GM18907 (cell line): ENCODE data around the gene MAGEB17.
"Not testable (repeated sequence)": the region's sequence is repeated elsewhere in the genome, so short reads cannot be mapped to it uniquely, and the experiment has no call there.

Experiments used
- ATAC-seq: cut with Tn5 transposase; IDR thresholded peaks from one replicate; pipeline ENCODE4 v1.9.1; 2021; ENCODE audit warnings: mild to moderate bottlenecking, moderate library complexity; ENCODE audit not compliant: unreplicated experiment

The MAGEB17 gene, protein sequence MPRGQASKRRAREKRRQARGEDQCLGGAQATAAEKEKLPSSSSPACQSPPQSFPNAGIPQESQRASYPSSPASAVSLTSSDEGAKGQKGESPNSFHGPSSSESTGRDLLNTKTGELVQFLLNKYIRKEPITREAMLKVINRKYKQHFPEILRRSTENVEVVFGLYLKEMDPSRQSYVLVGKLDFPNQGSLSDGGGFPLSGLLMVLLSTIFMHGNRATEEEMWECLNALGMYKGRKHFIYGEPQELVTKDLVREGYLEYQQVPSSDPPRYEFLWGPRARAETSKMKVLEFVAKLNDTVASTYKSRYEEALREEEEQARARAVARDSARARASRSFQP

DNA sequence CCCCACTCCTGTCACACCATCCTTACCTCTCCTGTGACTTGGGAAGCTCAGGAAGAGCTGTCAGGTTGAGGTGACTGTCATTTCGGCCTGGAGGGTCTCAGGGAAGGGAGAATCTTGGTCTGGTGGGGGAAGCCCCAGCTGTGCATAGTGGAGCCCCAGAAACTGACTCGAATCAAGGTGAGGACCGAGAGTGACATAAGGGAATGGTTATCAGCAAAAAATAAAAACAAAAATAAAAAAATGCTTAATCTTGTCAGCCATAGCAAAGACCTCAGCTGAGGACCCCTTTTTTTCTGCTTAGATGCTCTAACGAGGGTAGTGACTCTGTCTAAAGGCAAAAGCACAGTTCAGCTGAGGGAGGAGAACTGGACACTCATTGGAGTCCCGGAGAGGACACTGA, at the start of gene MAGEB17:
MAGEB17 (plus strand) TSS at position 301 of the 400 bp plus-strand sequence. CDS start 2,902 bp downstream, outside the sequence.
- ATAC-seq: no peak

DNA sequence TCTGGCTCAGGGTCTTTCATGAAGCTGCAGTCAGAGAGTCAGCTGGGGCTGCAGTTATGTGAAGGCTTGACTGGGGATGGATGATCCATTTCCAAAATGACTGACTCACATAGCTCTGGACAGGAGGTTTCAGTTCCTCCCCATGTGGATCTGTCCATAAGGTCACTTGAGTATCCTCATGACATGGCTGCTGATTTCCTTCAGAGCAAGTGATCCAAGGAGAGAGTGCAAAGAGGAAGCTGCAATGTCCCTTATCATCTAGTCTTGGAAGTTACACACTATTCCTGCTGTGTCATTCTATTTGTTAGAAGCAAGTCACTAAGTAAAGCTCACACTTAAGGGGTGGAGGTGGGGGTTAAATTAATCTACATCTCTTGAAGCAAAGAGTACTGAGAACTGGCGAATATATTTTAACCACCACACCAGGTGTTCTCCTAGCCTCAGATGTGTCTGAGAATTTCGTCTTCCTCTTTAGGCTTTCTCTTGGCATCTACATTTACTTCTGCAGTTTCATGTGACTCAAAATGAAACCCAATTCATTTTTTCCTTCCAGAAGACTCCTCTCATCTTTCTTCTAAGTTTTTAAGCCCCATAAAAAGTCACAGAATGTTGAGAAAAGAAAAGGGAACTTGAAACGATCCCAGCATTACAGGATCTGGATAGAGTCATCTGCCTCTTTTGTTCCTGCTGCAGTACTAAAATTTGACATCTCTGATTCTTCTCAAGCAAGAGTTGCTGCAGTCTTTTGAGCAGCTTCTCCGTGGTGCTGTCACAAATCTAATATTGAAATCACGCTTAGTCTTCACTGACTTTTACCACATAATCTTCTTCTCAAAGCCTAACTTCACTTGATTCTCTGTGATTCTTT, 47.7 kb upstream of the MAGEB17 start:
- peak; percentile 90 for ATAC-seq

DNA sequence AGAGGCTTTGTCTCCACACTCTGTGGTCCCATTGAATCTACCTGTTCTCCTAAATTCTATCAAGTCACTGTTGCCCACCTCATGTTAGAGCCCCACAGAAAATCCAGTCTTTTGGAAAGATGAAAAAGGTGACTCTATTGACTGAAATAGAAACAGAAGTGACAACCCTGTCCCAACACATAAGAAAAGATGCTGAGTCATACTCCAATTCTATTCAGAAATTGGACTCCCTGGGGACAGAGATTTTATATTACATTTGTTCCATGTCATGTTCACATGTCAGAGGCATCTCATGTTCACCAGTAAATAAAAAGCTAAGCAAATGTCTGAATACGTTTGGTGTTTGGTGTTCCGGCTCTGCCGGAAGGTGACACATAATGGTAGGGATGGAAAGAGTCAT, 46.9 kb upstream of the MAGEB17 start:
- peak; percentile 15 for ATAC-seq

DNA sequence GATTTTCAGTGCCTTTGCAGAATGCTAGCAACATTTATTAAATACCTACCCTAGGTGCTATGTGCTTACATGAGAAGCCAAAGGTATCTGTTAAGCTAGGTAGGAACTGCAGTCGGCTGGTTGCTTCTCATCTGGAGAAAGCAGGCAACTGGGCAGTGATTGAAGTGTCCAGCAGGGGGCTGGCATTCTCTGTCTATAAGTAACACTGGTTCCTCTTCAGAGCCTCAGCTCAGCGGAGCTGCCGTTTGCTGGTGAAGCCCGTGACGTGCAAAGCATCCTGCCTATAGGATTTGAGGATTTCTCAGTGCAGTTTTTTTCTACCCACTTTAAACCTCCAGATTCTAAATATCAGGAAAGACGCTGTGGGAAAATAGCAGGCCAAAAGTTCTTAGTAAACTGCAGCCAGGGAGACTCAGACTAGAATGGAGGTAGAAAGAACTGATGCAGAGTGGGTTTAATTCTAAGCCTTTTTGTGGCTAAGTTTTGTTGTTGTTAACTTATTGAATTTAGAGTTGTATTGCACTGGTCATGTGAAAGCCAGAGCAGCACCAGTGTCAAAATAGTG, 44.0 kb upstream of the MAGEB17 start, which contains the start of gene GRPR:
GRPR (plus strand) TSS at position 344 of the 565 bp plus-strand sequence. CDS start 389 bp downstream, outside the sequence.
- ATAC-seq: peak; percentile 66

DNA sequence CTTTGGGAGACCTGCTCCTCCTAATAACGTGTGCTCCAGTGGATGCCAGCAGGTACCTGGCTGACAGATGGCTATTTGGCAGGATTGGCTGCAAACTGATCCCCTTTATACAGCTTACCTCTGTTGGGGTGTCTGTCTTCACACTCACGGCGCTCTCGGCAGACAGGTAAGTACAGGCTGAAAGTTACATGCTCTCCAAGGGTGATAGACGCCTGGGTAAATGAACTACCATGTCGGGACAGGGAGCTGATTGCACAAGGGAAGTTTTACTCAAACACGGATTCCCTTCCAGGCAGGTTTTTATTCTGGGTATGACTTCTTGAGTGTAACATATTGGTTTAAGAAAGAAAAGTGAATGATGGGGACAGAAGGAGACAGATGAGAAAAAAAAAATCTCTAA, 43.1 kb upstream of the MAGEB17 start:
- no peak for ATAC-seq

DNA sequence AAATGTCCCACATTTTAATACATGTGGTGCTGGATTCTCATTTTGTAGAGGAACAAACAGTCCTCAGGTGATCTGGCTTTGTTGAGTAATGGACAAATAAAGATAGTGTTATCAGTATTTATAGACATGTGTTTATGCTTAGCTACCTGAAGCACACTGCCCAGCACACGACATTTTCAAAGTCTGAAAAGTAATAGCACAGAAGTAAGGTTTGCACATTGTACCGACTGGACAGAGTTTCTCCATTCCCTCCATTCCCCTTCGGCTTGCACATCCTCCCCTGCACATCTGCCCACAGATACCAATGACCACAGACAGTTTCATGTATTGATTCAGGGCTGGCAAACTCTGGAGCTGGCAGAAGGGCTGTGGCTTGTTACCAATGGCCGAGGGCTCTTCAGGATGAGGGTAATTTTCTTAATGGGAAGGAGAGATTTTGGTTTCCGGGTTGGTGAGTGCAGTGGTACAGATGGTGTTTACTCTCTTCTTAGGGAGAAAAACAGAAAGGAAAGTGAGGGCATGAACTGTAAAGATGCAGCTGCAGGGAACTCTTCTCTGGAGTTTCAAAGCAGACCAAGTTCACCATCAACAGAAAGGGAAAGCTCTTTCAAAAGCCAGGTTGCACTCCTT, 41.6 kb upstream of the MAGEB17 start:
- no peak for ATAC-seq

DNA sequence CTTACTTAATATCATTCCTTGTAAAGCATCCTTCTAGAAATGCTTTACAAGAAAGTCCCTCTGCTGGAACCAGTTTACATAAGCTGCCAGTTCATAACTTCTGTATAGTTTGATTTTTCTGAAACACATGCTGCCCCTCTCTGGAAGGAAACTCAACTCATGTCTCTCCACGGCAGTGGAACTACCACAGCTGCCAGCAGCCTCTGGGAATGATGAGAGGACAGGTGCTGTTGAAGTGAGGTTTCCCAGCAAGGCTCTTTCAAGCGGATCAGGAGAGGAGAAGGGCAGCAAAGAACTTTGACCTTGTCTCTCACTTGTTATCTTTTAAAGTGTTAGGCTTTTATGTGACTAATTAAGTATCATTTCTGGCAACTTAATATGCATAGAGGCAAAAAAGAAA, 36.6 kb upstream of the MAGEB17 start:
- no peak for ATAC-seq

DNA sequence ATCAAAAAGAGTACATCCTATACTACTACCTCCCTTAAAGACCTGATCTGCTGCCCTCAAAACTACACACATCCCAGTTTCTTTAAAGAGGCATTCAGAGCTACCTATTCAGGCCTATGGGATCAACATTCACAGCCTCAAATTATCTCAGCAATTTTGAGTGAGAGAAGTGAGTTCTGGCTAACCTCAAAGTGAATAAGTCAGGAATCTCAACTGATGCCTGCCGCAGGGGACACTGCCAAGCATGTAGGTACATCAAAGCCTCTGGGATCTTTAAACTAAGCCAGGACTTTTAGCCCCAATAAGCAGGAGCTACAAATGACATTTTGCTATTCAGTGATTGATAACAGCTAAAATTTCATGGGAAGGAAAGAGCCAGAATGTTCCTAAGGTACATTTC, 32.3 kb upstream of the MAGEB17 start:
- ATAC-seq: no peak

DNA sequence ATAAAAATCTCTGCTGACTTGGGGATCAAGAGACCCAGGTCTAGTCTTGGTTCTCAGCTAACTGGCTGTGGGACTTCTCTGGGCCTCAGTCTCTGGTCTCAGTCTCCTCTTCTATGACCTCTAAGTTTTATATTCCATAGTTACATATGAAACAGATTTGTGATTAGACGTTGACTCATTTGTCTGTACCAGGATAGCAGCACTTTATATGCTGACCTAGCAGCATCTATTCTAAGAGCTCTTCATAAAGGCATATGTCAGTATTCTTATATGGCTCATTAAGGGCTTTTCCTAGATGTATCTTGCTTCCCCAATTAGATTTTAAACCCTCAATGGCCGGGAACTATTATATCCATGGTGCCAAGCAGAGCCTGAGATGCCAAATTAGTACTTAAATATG, 31.2 kb upstream of the MAGEB17 start:
- no peak for ATAC-seq

DNA sequence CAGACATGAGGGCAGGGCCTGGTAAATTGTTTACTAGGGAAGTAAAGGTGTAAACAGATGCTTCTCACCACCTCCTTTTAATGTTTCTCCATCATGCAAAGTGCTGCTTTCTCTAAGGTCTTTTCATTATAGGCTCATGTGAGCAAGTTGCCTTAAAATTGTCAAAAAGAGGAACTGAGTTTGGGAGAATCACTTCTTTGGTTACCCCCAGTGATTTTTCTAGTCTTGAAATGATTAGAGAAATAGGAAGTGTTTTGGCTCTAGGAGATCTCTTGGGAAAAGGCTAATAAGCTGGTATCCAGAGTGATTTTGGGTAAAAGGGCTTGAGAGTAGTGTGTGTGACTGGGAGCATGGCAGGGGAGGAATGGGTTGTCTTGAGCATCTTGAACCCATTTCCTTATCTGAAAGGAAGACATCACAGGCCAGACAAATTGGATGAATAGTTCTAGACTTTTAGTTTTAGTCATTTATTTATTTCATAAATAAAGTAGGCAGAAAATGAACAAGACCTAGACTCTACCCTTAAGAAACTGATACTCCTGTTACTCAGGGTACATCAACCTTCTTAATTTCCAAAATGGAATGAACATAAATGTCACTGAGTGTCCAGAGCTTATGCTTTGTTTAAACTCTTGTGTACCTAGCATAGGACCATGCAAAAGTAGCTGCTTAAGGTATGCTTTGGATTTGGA, 29.7 kb upstream of the MAGEB17 start:
- peak; percentile 84 for ATAC-seq

DNA sequence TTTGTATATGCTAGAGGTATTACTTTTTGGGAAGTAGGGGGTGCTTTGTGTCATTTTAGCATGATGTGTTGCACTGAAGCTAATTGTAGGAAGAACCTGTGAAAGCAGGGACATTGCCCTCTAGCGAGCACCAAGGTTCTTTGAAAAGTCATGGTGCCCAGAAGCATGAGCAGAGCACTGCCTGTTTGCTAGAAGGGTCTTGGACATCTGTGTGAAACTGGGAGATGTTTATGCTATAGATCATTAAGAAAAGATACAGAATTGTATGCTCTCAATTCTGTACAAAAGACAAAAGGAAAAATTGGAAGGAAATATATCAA, 29.2 kb upstream of the MAGEB17 start:
- ATAC-seq: peak; percentile 34

DNA sequence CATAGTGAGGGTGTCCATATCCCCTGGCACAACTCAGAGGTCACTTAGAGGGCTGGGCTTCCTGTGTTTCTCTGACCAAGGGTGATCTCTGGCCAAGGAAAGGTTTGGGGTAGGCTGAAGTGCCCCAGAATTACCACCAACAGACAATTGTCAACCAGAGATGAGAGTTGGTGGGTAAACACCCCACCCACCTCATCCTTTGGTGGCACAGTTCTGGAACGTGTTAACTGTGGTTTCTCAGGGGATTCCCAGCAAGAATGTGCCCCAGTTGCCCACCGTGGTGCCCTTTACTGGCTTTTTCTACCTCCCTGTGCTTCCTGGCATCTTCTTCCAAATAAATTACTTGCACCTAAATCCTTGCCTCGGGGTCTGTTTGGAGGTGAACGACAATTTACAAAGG, 26.8 kb upstream of the MAGEB17 start:
- no peak for ATAC-seq

DNA sequence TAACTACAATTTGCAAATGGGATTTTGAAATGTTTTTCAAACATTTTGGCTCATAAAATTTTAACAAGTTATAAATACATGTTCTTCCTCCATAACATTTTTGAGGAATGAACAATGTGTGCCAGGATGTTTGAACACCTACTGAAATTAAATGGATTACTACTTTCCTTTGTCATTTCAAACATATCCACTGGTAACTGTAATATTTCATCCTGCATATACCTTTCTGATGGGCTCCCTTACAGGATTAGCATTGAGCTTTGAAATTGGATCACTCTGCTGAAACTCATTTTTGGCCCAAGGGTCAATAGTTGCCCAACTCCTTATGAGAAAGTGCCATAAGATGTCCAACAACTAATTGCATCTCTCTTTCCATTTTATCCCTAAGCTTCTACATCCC, 26.3 kb upstream of the MAGEB17 start:
- no peak for ATAC-seq

DNA sequence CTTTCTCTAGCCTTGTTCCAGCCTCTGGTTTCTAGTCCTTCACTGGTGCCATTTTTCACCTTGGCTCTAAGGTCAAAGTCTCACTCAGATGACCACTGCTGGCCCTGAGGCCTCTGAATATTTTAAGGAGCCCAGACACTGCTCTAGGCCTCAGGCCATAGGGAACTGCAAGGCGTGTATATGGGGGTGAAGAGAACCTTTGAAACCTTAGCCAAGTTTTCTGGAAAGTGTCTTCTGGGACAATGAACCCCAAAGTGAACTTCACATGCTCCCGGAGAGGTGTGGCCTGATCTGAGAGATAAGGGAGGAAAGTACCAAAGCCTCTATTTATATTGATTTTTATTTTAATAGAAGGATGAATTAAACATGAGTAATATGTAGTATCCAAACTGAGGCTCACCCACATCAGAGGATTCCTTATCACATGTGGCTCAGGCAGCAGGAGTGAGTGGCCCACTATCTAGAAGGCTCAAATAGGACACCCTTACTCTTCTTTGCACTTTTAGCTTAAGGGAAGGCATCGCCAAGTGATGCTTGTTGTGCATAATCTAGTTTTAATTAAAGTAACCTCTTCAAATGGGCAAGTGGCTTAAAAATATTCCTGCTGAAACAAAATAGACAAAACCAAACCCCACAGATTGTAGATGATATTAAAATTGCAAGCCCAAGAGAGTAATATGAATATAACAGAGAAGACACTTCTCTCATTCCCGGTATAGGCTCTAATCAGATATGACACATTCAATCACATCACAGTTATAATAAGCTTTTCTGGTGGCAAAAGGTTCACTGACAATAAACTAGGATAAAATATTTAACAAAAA, 25.6 kb upstream of the MAGEB17 start:
- no peak for ATAC-seq

DNA sequence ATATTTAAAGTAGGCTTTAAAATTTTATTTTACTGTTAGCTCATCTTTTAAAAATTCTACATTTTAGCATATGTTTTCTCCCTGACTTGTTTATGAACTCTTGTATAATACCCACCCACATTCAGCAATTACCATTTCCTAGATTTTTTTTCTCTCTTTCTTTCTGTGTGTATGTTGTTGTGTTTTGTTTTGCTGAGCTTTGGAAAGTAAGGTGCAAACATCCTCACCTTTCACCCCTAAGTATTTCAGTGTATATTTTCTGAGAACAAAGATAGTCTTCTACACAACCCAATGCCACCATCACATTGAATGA, 25.1 kb upstream of the MAGEB17 start:
- ATAC-seq: no peak

DNA sequence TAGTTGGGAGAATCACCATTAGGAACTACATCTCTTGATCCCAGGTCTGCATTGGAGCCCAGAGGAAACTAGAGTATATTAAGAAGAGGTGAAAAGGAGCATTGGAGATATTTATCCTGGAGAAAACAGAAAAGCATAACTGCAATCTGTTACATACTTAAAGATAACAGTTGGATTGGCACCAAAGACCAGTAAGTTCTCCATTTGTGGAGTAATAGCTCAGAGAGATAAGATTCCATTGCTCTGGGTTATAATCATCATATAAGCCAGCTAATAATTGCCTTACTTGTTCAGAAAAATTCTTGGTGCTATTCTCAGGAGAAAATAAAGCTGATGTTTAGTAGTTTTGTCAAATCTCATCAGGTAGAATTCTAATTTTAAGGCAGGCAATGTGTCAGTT, 23.3 kb upstream of the MAGEB17 start:
- ATAC-seq: no peak

DNA sequence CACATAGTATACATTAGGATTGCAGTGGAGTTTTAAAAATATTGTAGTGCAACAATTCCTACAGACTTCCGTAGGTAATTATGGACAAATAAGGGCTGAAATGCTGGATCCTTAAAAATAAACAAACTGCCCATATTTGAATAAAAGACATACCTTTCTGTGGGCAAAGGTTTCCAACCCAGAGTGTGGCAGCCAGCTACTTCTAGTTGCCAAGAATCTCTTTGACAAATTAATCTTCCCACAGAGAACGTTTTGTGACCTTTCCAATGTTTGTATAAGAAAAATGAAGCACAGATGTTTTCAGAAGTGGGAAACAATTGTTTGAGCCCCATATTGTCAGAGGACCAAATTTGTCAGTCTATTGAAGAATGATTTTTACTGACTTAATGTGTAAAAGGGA, 22.9 kb upstream of the MAGEB17 start:
- ATAC-seq: no peak

DNA sequence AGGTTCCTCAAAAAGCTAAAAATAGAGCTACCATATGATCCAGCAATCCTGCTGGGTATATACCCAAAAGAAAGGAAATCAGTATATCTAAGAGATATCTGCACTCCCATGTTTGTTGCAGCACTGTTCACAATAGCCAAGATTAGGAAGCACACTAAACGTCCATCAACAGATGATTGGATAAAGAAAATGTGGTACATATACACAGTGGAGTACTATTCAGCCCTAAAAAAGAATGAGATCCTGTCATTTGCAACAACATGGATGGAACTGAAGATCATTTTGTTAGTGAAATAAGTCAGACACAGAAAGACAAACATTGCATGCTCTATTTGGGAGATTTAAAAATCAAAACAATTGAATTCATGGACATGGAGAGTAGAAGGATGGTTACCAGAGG, 22.2 kb upstream of the MAGEB17 start:
- not testable (repeated sequence) for ATAC-seq

DNA sequence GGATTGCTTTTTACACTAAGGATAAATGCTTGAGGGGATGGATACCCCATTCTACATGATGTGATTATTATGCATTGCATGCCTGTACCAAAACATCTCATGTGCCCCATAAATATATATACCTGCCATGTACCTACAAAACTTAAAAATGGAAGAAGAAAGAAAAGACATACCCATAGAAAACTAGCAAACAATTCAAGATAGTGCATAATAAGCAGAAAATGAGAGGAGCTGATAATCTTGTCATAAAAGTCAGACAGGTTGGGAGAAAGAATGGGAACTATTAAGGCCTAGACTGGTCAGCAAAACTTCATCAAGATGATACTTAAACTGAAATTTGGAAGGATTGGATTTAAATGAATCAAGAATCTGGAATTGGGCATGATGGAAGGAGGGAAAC, 21.6 kb upstream of the MAGEB17 start:
- ATAC-seq: no peak

DNA sequence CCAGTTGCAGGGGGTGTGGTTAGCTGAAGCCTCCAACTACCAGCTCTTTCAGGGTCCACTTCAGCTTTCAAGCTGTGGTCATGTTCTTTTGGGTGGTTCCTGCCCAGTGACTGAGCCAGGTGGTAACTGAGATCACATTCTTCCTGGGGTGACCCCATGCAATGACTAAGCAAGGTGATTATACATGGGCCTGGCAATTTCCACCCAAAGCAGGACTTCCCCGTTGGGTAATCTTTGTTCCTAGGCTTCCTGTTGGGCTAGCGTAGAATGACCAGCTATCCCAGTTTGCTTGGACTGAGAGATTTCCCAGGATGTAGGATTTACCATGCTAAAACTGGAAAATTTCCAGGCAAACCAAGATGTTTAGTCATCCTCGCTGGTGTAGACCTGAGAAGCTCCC, 18.4 kb upstream of the MAGEB17 start:
- no peak for ATAC-seq
